K562 (cell line): ENCODE measurements around the gene OSBP2.

Source experiments
- CBX5 ChIP-seq: IDR thresholded peaks from 2 replicates; pipeline ENCODE4 v1.6.1; 2014; ENCODE audit warnings: low read depth, borderline replicate concordance
- CEBPB ChIP-seq: fragments of 450-650 bp; IDR thresholded peaks from 2 replicates; pipeline ENCODE4 v1.6.1; 2016; ENCODE audit warnings: missing genetic modification characterization, missing compliant biosample characterization
- CREB1 ChIP-seq, 2 experiments: sonication (generic) in 1 of 2; formaldehyde crosslinking in 1 of 2; IDR thresholded peaks; 2 replicates each; pipeline versions ENCODE4 v1.6.1 to v1.8.0; 2012 to 2022; ENCODE audit warnings: inconsistent platforms in 1 of 2, mild to moderate bottlenecking in 1 of 2, missing genetic modification reagents in 1 of 2, moderate library complexity in 1 of 2
- FOXM1 ChIP-seq, 2 experiments: fragments of 450-650 bp in 1 of 2; sonication (generic) in 1 of 2; formaldehyde crosslinking in 1 of 2; IDR thresholded peaks; 2 replicates each; pipeline versions ENCODE4 v1.6.1 to v1.9.0; 2017 to 2022; ENCODE audit warnings: low read depth in 2 of 2, mild to moderate bottlenecking in 2 of 2, missing genetic modification reagents in 1 of 2, moderate library complexity in 1 of 2
- POLR2AphosphoS5 ChIP-seq: IDR thresholded peaks from 2 replicates; pipeline ENCODE4 v1.6.1; 2011; ENCODE audit warnings: mild to moderate bottlenecking, low read depth, low read length, moderate library complexity; ENCODE audit not compliant: control insufficient read depth, insufficient read depth
- RBBP5 ChIP-seq: fragments of 200-600 bp; sonication (generic); IDR thresholded peaks from 2 replicates; pipeline ENCODE4 v1.6.1; 2012; ENCODE audit warnings: borderline replicate concordance, mild to moderate bottlenecking, low read length, control low read depth, inconsistent platforms; ENCODE audit not compliant: insufficient read depth, poor library complexity, severe bottlenecking
- SETDB1 ChIP-seq: IDR thresholded peaks from one replicate; pipeline ENCODE4 v1.6.1; 2012; ENCODE audit warnings: low read length, control low read depth, inconsistent platforms
- TAF1 ChIP-seq: IDR thresholded peaks from 2 replicates; pipeline ENCODE4 v1.6.1; 2011; ENCODE audit warnings: mild to moderate bottlenecking, low read length, moderate library complexity; ENCODE audit not compliant: insufficient read depth, control insufficient read depth, severe bottlenecking; ENCODE audit errors: extremely low read depth
- TCF3 ChIP-seq: sonication (generic); formaldehyde crosslinking; IDR thresholded peaks from 2 replicates; pipeline ENCODE4 v1.4.0; 2020; ENCODE audit warnings: mild to moderate bottlenecking, missing genetic modification reagents
- ZNF445 ChIP-seq: fragments of 250-450 bp; sonication (Bioruptor Pico); IDR thresholded peaks from 2 replicates; pipeline ENCODE4 v1.4.0; 2020; ENCODE audit warnings: low read depth, mild to moderate bottlenecking, moderate library complexity
- TF ChIP-seq, protein P1 (sequence below), 3 experiments: IDR thresholded peaks in 2 of 3; conservative IDR thresholded peaks in 1 of 3; 2 replicates each; pipeline ENCODE4 v1.5.1; 2011 to 2012; ENCODE audit warnings: low read length in 3 of 3, mild to moderate bottlenecking in 3 of 3, control low read depth in 2 of 3, improper control_type of control experiment in 1 of 3, inconsistent platforms in 1 of 3, low read depth in 1 of 3, mixed read lengths in 1 of 3, moderate library complexity in 1 of 3; ENCODE audit not compliant: insufficient read depth in 2 of 3
- TF ChIP-seq, protein P2 (sequence below), 2 experiments: fragments of 450-650 bp in 1 of 2; IDR thresholded peaks; 2 replicates each; pipeline ENCODE4 v1.6.1; 2011 to 2017; ENCODE audit warnings: low read depth in 2 of 2, antibody characterized with exemption in 1 of 2, borderline replicate concordance in 1 of 2, low read length in 1 of 2, mild to moderate bottlenecking in 1 of 2, mixed read lengths in 1 of 2; ENCODE audit not compliant: control insufficient read depth in 1 of 2

DNA sequence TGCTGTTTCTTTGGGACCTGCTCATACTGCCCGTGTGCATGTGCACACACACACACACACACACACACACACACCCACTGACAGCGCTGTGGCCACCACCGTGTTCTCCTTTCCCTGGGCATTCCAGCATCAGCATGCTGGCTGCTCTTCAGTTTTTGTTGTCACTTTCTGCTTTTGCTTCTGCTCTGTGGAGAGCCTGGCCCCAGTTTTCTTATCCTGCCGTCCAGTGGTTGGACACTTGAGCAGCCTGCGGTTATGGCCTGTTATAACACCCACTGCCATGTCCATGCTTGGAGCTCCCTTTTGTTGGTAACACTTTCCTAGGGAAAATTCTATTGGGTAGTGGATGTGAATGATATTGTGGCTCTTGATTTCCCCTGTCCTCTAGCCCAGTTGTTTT is 83.6 kb downstream of the OSBP2 start:
- TF ChIP-seq FOXM1 (IDR thresholded peaks at IDR 0.05; ENCODE audit: low read depth) = no peak
- no peak for TF ChIP-seq FOXM1 (CRISPR knock-in tag; IDR thresholded peaks at IDR 0.05; ENCODE audit: low read depth)
- no peak for TF ChIP-seq TAF1
- TF ChIP-seq CEBPB (tag) = no peak
- TF ChIP-seq CREB1 (IDR thresholded peaks at IDR 0.05) = no peak
- TF ChIP-seq CREB1 (CRISPR knock-in tag; IDR thresholded peaks at IDR 0.05) = no peak
- TF ChIP-seq RBBP5 = no peak
- no peak for TF ChIP-seq POLR2AphosphoS5
- TF ChIP-seq, protein P1, sequence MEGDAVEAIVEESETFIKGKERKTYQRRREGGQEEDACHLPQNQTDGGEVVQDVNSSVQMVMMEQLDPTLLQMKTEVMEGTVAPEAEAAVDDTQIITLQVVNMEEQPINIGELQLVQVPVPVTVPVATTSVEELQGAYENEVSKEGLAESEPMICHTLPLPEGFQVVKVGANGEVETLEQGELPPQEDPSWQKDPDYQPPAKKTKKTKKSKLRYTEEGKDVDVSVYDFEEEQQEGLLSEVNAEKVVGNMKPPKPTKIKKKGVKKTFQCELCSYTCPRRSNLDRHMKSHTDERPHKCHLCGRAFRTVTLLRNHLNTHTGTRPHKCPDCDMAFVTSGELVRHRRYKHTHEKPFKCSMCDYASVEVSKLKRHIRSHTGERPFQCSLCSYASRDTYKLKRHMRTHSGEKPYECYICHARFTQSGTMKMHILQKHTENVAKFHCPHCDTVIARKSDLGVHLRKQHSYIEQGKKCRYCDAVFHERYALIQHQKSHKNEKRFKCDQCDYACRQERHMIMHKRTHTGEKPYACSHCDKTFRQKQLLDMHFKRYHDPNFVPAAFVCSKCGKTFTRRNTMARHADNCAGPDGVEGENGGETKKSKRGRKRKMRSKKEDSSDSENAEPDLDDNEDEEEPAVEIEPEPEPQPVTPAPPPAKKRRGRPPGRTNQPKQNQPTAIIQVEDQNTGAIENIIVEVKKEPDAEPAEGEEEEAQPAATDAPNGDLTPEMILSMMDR (IDR thresholded peaks at IDR 0.05 in 2 of 3, conservative IDR thresholded peaks at IDR 0.05 in 1 of 3; ENCODE audit: insufficient read depth in 2 of 3, low read depth in 1 of 3, low read length in 3 of 3) = no peak
- no peak for TF ChIP-seq TCF3 (CRISPR knock-in tag)
- no peak for TF ChIP-seq SETDB1
- TF ChIP-seq CBX5 = no peak
- TF ChIP-seq, protein P2, sequence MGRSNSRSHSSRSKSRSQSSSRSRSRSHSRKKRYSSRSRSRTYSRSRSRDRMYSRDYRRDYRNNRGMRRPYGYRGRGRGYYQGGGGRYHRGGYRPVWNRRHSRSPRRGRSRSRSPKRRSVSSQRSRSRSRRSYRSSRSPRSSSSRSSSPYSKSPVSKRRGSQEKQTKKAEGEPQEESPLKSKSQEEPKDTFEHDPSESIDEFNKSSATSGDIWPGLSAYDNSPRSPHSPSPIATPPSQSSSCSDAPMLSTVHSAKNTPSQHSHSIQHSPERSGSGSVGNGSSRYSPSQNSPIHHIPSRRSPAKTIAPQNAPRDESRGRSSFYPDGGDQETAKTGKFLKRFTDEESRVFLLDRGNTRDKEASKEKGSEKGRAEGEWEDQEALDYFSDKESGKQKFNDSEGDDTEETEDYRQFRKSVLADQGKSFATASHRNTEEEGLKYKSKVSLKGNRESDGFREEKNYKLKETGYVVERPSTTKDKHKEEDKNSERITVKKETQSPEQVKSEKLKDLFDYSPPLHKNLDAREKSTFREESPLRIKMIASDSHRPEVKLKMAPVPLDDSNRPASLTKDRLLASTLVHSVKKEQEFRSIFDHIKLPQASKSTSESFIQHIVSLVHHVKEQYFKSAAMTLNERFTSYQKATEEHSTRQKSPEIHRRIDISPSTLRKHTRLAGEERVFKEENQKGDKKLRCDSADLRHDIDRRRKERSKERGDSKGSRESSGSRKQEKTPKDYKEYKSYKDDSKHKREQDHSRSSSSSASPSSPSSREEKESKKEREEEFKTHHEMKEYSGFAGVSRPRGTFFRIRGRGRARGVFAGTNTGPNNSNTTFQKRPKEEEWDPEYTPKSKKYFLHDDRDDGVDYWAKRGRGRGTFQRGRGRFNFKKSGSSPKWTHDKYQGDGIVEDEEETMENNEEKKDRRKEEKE (IDR thresholded peaks at IDR 0.05; ENCODE audit: borderline replicate concordance in 1 of 2, control insufficient read depth in 1 of 2, low read depth in 2 of 2, low read length in 1 of 2) = no peak
- TF ChIP-seq ZNF445 (CRISPR knock-in tag) = no peak
